Epithelial cell of esophagus (primary cell): Measurements from ENCODE around the gene ZNRD2.

Source experiments
- DNase-seq: peaks from one replicate; pipeline ENCODE4 v3.0.0; 2010; ENCODE audit warnings: low read depth
- H3K4me3 ChIP-seq: 2 replicates; pipeline ENCODE4 v1.5.1; 2011; ENCODE audit warnings: mild to moderate bottlenecking, low read length, control low read depth
- CTCF ChIP-seq: IDR thresholded peaks from 2 replicates; pipeline ENCODE4 v1.5.1; 2011; ENCODE audit warnings: low read depth, mild to moderate bottlenecking, low read length, control low read depth, inconsistent platforms; ENCODE audit not compliant: insufficient read depth; ENCODE audit errors: missing control alignments

ZNRD2 gene

GRCh38 chr11:65535102-65535501, 35.2 kb upstream of the ZNRD2 start:
- no peak for TF ChIP-seq CTCF
- no peak for DNase-seq
- H3K4me3 ChIP-seq = no peak overlapping the region

GRCh38 chr11:65536412-65537295, 33.6 kb upstream of the ZNRD2 start:
- H3K4me3 ChIP-seq = no peak overlapping the region
- no peak for DNase-seq

GRCh38 chr11:65537296-65537597, 33.0 kb upstream of the ZNRD2 start:
- DNase-seq = no peak
- no peak for TF ChIP-seq CTCF

More at GRCh38 chr11:65536412-65537295, 33.6 kb upstream of the ZNRD2 start:
- no peak for TF ChIP-seq CTCF

GRCh38 chr11:65537620-65538231, 32.6 kb upstream of the ZNRD2 start:
- H3K4me3 ChIP-seq = no peak overlapping the region
- DNase-seq = no peak
- TF ChIP-seq CTCF = no peak

More at GRCh38 chr11:65537296-65537597, 33.0 kb upstream of the ZNRD2 start:
- H3K4me3 ChIP-seq = no peak overlapping the region

GRCh38 chr11:65538232-65538914, 31.9 kb upstream of the ZNRD2 start:
- TF ChIP-seq CTCF = no peak
- no peak overlapping the region for H3K4me3 ChIP-seq
- no peak for DNase-seq

- DNase-seq = no peak
- H3K4me3 ChIP-seq = peak overlapping the region; percentile 65
Measured at GRCh38 chr11:65538915-65539743, 31.1 kb upstream of the ZNRD2 start.

More at GRCh38 chr11:65538915-65539743, 31.1 kb upstream of the ZNRD2 start:
- TF ChIP-seq CTCF = no peak
